H1 (cell line): Measurements from ENCODE around the gene MRPS12.

Experiments used
- BACH1 ChIP-seq: IDR thresholded peaks from 2 replicates; pipeline ENCODE4 v1.6.1; 2012; ENCODE audit warnings: low read length, improper control_type of control experiment
- BRCA1 ChIP-seq: IDR thresholded peaks from 2 replicates; pipeline ENCODE4 v1.6.1; 2012; ENCODE audit warnings: low read depth, low read length, improper control_type of control experiment
- CEBPB ChIP-seq: IDR thresholded peaks from 2 replicates; pipeline ENCODE4 v1.6.1; 2012; ENCODE audit warnings: low read depth, low read length
- EZH2 ChIP-seq: fragments of 200-600 bp; sonication (generic); IDR thresholded peaks from 2 replicates; pipeline ENCODE4 v1.7.1; 2012; ENCODE audit warnings: low read depth, mild to moderate bottlenecking, moderate library complexity, low read length, inconsistent platforms; ENCODE audit not compliant: severe bottlenecking
- GABPA ChIP-seq: IDR thresholded peaks from 2 replicates; pipeline ENCODE4 v1.6.1; 2011; ENCODE audit warnings: mild to moderate bottlenecking, low read length, moderate library complexity, borderline replicate concordance; ENCODE audit not compliant: insufficient read depth
- HDAC6 ChIP-seq: IDR thresholded peaks from one replicate; pipeline ENCODE4 v1.7.1; 2012; ENCODE audit warnings: low read depth, mild to moderate bottlenecking, inconsistent platforms, low read length, moderate library complexity
- POLR2A ChIP-seq, 2 experiments: IDR thresholded peaks; 1 replicate in 1 of 2; 2 replicates in 1 of 2; pipeline ENCODE4 v1.6.1; 2011; ENCODE audit warnings: low read depth in 2 of 2, low read length in 2 of 2, mild to moderate bottlenecking in 2 of 2; ENCODE audit errors: control extremely low read depth in 1 of 2
- POLR2AphosphoS5 ChIP-seq: IDR thresholded peaks from 2 replicates; pipeline ENCODE4 v1.6.1; 2011; ENCODE audit warnings: low read depth, low read length
- POU5F1 ChIP-seq: IDR thresholded peaks from 2 replicates; pipeline ENCODE4 v1.6.1; 2011; ENCODE audit warnings: low read depth, mild to moderate bottlenecking, low read length, moderate library complexity
- SIRT6 ChIP-seq: IDR thresholded peaks from one replicate; pipeline ENCODE4 v1.7.1; 2012; ENCODE audit warnings: low read length, inconsistent platforms
- SP1 ChIP-seq: IDR thresholded peaks from 2 replicates; pipeline ENCODE4 v1.6.1; 2011; ENCODE audit warnings: low read depth, low read length
- TF ChIP-seq, protein P1 (sequence below), 3 experiments: IDR thresholded peaks; 1 replicate in 2 of 3; 2 replicates in 1 of 3; pipeline versions ENCODE4 v1.5.1 to v1.6.1; 2011; ENCODE audit warnings: low read length in 3 of 3, mild to moderate bottlenecking in 3 of 3, inconsistent platforms in 2 of 3, low read depth in 1 of 3, moderate library complexity in 1 of 3; ENCODE audit not compliant: insufficient read depth in 1 of 3; ENCODE audit errors: control extremely low read depth in 1 of 3

DNA sequence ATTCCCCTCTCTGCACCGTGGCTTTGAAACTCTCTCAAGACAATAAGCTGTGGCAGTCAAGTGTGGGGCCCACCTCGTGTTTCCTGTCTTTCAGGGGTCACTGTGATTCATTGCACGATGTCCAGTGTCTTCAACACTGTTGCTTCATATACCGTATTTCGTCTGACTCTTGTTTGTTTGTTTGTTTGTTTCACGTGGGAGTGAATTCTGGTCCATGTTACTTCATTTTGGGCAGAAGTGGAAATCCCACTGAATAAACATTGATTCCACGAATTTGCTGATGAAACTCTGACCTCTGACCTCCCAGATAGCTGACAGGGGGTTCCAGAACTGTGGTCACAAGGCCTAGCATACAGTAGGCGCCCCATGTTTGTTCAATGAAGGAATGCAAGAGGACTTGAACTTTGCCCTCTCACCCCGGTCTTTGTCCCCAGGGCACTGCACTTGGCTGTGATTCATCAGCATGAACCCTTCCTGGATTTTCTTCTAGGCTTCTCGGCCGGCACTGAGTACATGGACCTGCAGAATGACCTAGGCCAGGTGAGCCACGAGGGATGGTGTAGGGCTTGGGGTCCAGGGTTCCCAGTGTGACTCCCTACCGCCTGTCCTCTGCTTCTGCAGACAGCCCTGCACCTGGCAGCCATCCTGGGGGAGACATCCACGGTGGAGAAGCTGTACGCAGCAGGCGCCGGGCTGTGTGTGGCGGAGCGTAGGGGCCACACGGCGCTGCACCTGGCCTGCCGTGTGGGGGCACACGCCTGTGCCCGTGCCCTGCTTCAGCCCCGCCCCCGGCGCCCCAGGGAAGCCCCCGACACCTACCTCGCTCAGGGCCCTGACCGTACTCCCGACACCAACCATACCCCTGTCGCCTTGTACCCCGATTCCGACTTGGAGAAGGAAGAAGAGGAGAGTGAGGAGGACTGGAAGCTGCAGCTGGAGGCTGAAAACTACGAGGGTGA is 25.9 kb upstream of the MRPS12 start:
- TF ChIP-seq CEBPB, result no peak
- TF ChIP-seq POLR2AphosphoS5, result no peak
- TF ChIP-seq, protein P1, sequence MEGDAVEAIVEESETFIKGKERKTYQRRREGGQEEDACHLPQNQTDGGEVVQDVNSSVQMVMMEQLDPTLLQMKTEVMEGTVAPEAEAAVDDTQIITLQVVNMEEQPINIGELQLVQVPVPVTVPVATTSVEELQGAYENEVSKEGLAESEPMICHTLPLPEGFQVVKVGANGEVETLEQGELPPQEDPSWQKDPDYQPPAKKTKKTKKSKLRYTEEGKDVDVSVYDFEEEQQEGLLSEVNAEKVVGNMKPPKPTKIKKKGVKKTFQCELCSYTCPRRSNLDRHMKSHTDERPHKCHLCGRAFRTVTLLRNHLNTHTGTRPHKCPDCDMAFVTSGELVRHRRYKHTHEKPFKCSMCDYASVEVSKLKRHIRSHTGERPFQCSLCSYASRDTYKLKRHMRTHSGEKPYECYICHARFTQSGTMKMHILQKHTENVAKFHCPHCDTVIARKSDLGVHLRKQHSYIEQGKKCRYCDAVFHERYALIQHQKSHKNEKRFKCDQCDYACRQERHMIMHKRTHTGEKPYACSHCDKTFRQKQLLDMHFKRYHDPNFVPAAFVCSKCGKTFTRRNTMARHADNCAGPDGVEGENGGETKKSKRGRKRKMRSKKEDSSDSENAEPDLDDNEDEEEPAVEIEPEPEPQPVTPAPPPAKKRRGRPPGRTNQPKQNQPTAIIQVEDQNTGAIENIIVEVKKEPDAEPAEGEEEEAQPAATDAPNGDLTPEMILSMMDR (IDR thresholded peaks at IDR 0.05; ENCODE audit: control extremely low read depth in 1 of 3, insufficient read depth in 1 of 3, low read depth in 1 of 3, low read length in 3 of 3), result no peak
- TF ChIP-seq EZH2, result no peak
- no peak for TF ChIP-seq HDAC6
- TF ChIP-seq SIRT6, result no peak
- TF ChIP-seq BACH1, result no peak
- TF ChIP-seq SP1, result no peak
- TF ChIP-seq POLR2A (IDR thresholded peaks at IDR 0.05; ENCODE audit: control extremely low read depth in 1 of 2, low read depth in 2 of 2, low read length in 2 of 2), result no peak
- no peak for TF ChIP-seq GABPA
- TF ChIP-seq BRCA1, result no peak
- no peak for TF ChIP-seq POU5F1
